GM12878 (cell line): ENCODE results near the gene HTR7. TPM values are rescaled to one million over a fixed set of nuclear protein-coding genes. Genes with fewer than 3 reads are reported as not detected.
A peak's percentile ranks its signal among the peaks of the same experiment; 100 is the strongest.

Experiments used
- ATAC-seq: fragments of 200-7000 bp; cut with Tn5 transposase; 3 replicates; pipeline ENCODE4 v1.9.1; 2020; ENCODE audit warnings: mild to moderate bottlenecking, moderate library complexity
- BruUV-seq: library from RNA; stranded (reverse); fragments of 400-500 nt; replicated peaks from 2 replicates; lab custom pipeline; 2021; lab: Mats Ljungman, UMichigan
- CTCF ChIA-PET: fragments of 300-600 bp; sonication (Branson Sonifier 250); formaldehyde crosslinking; extraction: SDS; loops from one replicate; lab custom pipeline; 2021; ENCODE audit warnings: inconsistent platforms; lab: Yijun Ruan, JAX
- POLR2A ChIA-PET: fragments of 350-600 bp; formaldehyde crosslinking; extraction: SDS; loops from one replicate; lab custom pipeline; 2021; ENCODE audit warnings: inconsistent platforms; lab: Charles Lee
- RAD21 ChIA-PET: fragments of 300-600 bp; sonication (Branson Sonifier 250); formaldehyde crosslinking; loops from one replicate; lab custom pipeline; 2023; ENCODE audit warnings: antibody characterized with exemption; ENCODE audit not compliant: unreplicated experiment; lab: Charles Lee
- SMC1A ChIA-PET: fragments of 300-600 bp; sonication (Branson Sonifier 250); formaldehyde crosslinking; loops from one replicate; lab custom pipeline; 2023; ENCODE audit not compliant: unreplicated experiment, uncharacterized antibody; lab: Charles Lee
- DNase-seq: peaks from one replicate; pipeline ENCODE4 v3.0.0-alpha.2; 2011; ENCODE audit warnings: low read depth, low spot score
- FAIRE-seq: peaks from 3 replicates; lab custom pipeline; 2011; peaks lifted over from hg19 to GRCh38; lab: Jason Lieb, UNC
- H2AFZ ChIP-seq: 2 replicates; pipeline ENCODE4 v1.6.0; 2011; ENCODE audit warnings: low read depth, low read length, control low read depth; ENCODE audit not compliant: control insufficient read depth
- H3K27ac ChIP-seq: 2 replicates; pipeline ENCODE4 v1.5.1; 2011; ENCODE audit warnings: control low read depth; ENCODE audit not compliant: control insufficient read depth, insufficient read depth
- H3K27me3 ChIP-seq, 2 experiments: replicated peaks in 1 of 2; 2 replicates each; pipeline versions ENCODE4 v1.6.0 to v1.6.1; 2011; ENCODE audit warnings: low read length in 1 of 2; ENCODE audit not compliant: control insufficient read depth in 2 of 2, insufficient read depth in 2 of 2
- H3K36me3 ChIP-seq, 2 experiments: 2 replicates each; pipeline ENCODE4 v1.5.1; 2011; ENCODE audit warnings: low read length in 1 of 2; ENCODE audit not compliant: control insufficient read depth in 2 of 2, insufficient read depth in 2 of 2
- H3K4me1 ChIP-seq: 2 replicates; pipeline ENCODE4 v1.6.1; 2011; ENCODE audit warnings: mild to moderate bottlenecking, low read length, moderate library complexity, mixed read lengths; ENCODE audit not compliant: control insufficient read depth, insufficient read depth
- H3K4me2 ChIP-seq: 2 replicates; pipeline ENCODE4 v1.6.0; 2011; ENCODE audit warnings: control low read depth; ENCODE audit not compliant: control insufficient read depth, insufficient read depth
- H3K4me3 ChIP-seq: fragments of 200-600 bp; sonication (generic); 2 replicates; pipeline ENCODE4 v1.5.1; 2016
- H3K79me2 ChIP-seq: 2 replicates; pipeline ENCODE4 v1.6.0; 2011; ENCODE audit warnings: low read length; ENCODE audit not compliant: control insufficient read depth, insufficient read depth
- H3K9ac ChIP-seq: 2 replicates; pipeline ENCODE4 v1.8.0; 2011; ENCODE audit warnings: low read length, control low read depth, mixed read lengths; ENCODE audit not compliant: control insufficient read depth, insufficient read depth
- H3K9me3 ChIP-seq: replicated peaks from 3 replicates; pipeline ENCODE4 v1.5.1; 2011; ENCODE audit warnings: mild to moderate bottlenecking, low read length; ENCODE audit not compliant: control insufficient read depth, insufficient read depth
- H4K20me1 ChIP-seq: 2 replicates; pipeline ENCODE4 v1.6.0; 2011; ENCODE audit not compliant: control insufficient read depth, insufficient read depth
- CHD4 ChIP-seq: fragments of 200-600 bp; sonication (generic); IDR thresholded peaks from 2 replicates; pipeline ENCODE4 v1.6.1; 2016; ENCODE audit warnings: mild to moderate bottlenecking
- EZH2 ChIP-seq: IDR thresholded peaks from 2 replicates; pipeline ENCODE4 v1.6.1; 2012; ENCODE audit warnings: low read depth, mild to moderate bottlenecking, control low read depth, inconsistent platforms, low read length, borderline replicate concordance; ENCODE audit not compliant: control insufficient read depth
- TCF12 ChIP-seq: IDR thresholded peaks from 2 replicates; pipeline ENCODE4 v1.6.1; 2011; ENCODE audit warnings: low read depth, mild to moderate bottlenecking, low read length
- WGBS: methylation state at CpG from one replicate; pipeline ENCODE4 v1.1.6; 2016; ENCODE audit warnings: low lambda C conversion rate; ENCODE audit not compliant: insufficient replicate concordance, insufficient coverage; ENCODE audit errors: missing lambda C conversion rate; 5-methylcytosine and 5-hydroxymethylcytosine counted together
- in situ Hi-C: fragments of 300-500 bp; cut with MboI; formaldehyde crosslinking; loops from 9 replicates; pipeline ENCODE4 v1.14.3; 2018; ENCODE audit warnings: mixed read lengths
- intact Hi-C: fragments of 100-400 bp; cut with micrococcal nuclease; formaldehyde crosslinking; loops from one replicate; pipeline ENCODE4 v1.14.2; 2022; ENCODE audit not compliant: unreplicated experiment
- polyA plus RNA-seq, 11 experiments: library from polyadenylated mRNA; depleted of rRNA in 4 of 11; unstranded in 6 of 11; stranded (reverse) in 5 of 11; fragments of >200 nt; fragmentation: Nextera tagmentation in 4 of 11; fragmentation: Illumina TruSeq in 1 of 11; extraction: Ambion mirVana in 4 of 11; extraction: Trizol in 1 of 11; gene quantifications; 1 replicate in 1 of 11; 2 replicates in 10 of 11; pipeline versions ENCODE4 v1.2.1 to v1.2.3, GENCODE V29; 2011 to 2016; ENCODE audit warnings: inconsistent platforms in 2 of 11, missing spikeins in 2 of 11, low read depth in 1 of 11
- total RNA-seq, 4 experiments: library from RNA; depleted of rRNA in 3 of 4; stranded (reverse); fragments of >200 nt in 3 of 4; fragmentation: Illumina TruSeq in 1 of 4; extraction: Trizol in 1 of 4; gene quantifications; 2 replicates each; pipeline versions ENCODE4 v1.2.1 to v1.2.3, GENCODE V29; 2013 to 2021
- TF ChIP-seq, protein P1 (sequence below): fragments of 450-650 bp; formaldehyde crosslinking; IDR thresholded peaks from 2 replicates; pipeline ENCODE4 v1.4.0; 2022; ENCODE audit warnings: mild to moderate bottlenecking, moderate library complexity
- TF ChIP-seq, protein P2 (sequence below): fragments of 450-650 bp; IDR thresholded peaks from 2 replicates; pipeline ENCODE4 v1.6.1; 2016; ENCODE audit warnings: mild to moderate bottlenecking
- TF ChIP-seq, protein P3 (sequence below): fragments of 450-650 bp; conservative IDR thresholded peaks from 2 replicates; pipeline ENCODE4 v1.6.1; 2017; ENCODE audit warnings: mild to moderate bottlenecking, moderate library complexity

Gene HTR7
- total and polyA plus RNA-seq, 10 of the 15 experiments (the other 5 are each of a cell fraction or from before 2014, with no cell fraction given): 0.01 to 1.3 (median 0.06) TPM; not detected in 4

DNA sequence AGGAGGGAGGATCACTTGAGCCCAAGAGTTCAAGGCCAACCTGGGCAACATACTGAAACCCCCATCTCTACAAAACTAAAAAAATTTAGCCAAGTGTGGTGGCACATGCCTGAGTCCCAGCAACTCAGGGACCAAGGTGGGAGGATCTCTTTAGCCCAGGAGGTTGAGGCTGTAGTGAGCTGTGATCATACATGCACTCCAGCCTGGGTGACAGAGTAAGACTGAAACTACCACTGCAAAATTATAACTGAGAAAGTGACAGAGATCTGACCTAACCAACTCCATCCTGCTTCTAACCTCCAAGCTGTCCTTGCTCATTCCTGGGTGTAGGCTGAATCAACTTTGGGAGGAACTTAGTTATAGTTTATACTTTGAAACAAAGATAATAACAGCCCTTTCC lies 59.4 kb downstream of the HTR7 start:
- no peak for FAIRE-seq
- CTCF ChIA-PET: no interaction called here
- Histone ChIP-seq H3K27ac (no peak overlapping the region), H2AFZ (no peak overlapping the region), H3K4me3 (no peak overlapping the region), H3K9ac (no peak overlapping the region), H3K27me3 (no peaks in the 10 kb centered on the region), H4K20me1 (no peaks in the 10 kb centered on the region), H3K79me2 (no peaks in the 10 kb centered on the region), H3K9me3 (peaks cover 3% of the 10 kb centered on the region; the same call in 1 of the 3 replicates), H3K4me1 (no peaks in the 10 kb centered on the region), H3K36me3 (no peaks in the 10 kb centered on the region), H3K4me2 (no peak overlapping the region)
- in situ Hi-C loops (no loop called here), intact Hi-C loops (loop anchor here (10.0 kb wide), 1 partner anchor 56 kb away; the partner anchor contains the start of gene HTR7)
- RAD21 ChIA-PET: no interaction called here
- no peak for DNase-seq
- POLR2A ChIA-PET: no interaction called here
- BruUV-seq: no TSS peak
- TF ChIP-seq TCF12: no peak
- TF ChIP-seq, protein P1, sequence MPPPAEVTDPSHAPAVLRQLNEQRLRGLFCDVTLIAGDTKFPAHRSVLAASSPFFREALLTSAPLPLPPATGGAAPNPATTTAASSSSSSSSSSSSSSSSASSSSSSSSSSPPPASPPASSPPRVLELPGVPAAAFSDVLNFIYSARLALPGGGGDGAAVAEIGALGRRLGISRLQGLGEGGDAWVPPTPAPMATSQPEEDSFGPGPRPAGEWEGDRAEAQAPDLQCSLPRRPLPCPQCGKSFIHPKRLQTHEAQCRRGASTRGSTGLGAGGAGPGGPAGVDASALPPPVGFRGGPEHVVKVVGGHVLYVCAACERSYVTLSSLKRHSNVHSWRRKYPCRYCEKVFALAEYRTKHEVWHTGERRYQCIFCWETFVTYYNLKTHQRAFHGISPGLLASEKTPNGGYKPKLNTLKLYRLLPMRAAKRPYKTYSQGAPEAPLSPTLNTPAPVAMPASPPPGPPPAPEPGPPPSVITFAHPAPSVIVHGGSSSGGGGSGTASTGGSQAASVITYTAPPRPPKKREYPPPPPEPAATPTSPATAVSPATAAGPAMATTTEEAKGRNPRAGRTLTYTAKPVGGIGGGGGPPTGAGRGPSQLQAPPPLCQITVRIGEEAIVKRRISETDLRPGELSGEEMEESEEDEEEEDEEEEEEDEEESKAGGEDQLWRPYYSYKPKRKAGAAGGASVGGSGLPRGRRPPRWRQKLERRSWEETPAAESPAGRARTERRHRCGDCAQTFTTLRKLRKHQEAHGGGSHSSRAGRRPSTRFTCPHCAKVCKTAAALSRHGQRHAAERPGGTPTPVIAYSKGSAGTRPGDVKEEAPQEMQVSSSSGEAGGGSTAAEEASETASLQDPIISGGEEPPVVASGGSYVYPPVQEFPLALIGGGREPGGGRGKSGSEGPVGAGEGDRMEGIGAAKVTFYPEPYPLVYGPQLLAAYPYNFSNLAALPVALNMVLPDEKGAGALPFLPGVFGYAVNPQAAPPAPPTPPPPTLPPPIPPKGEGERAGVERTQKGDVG (CRISPR knock-in tag): no peak
- SMC1A ChIA-PET: no interaction called here
- ATAC-seq: peak; percentile 89

DNA sequence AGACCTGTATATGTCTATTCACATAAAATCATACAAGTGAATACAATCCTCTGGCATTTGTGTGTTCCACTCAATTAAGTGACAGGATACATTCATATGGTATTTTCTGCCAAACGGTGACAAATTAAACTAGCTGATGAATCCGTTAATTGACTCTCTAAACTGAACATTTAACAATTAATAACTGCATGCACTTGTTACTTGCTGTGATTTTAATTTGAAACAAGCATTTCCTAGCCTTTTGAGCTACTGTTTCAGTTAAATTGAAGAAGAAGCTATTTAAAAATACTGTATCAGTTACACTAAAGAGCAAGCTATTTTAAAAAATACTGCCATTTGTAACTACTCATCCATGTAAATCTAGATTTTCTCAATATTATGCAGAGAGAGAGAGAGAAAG lies 67.4 kb downstream of the HTR7 start:
- no peak for FAIRE-seq
- Histone ChIP-seq H3K27me3 (0 out of 4 replicates have a peak, but pooled peaks cover 0 to 3% of the 10 kb centered on the region in 2 experiments), H3K4me2 (no peak overlapping the region), H3K36me3 (no peaks in the 10 kb centered on the region), H3K27ac (no peak overlapping the region), H3K9me3 (no peaks in the 10 kb centered on the region), H4K20me1 (no peaks in the 10 kb centered on the region), H3K4me3 (no peak overlapping the region), H3K79me2 (no peaks in the 10 kb centered on the region), H3K9ac (no peak overlapping the region), H3K4me1 (no peaks in the 10 kb centered on the region), H2AFZ (no peak overlapping the region)
- intact Hi-C loops: loop anchor here (10.0 kb wide), 1 partner anchor 64 kb away; the partner anchor contains the start of gene HTR7
- 43% methylated on average over 2 of the region's 2 CpGs for WGBS
- ChIA-PET POLR2A (no interaction called here), SMC1A (interaction anchor here (1.0 kb wide), 1 partner anchor 18 kb away, joined by 3 read pairs; no protein-coding TSS in a partner anchor), RAD21 (no interaction called here), CTCF (no interaction called here)
- BruUV-seq: no TSS peak
- ATAC-seq: no peak
- DNase-seq: no peak
- in situ Hi-C loops: no loop called here
- TF ChIP-seq EZH2 (no peak), CHD4 (no peak)
- TF ChIP-seq, protein P2, sequence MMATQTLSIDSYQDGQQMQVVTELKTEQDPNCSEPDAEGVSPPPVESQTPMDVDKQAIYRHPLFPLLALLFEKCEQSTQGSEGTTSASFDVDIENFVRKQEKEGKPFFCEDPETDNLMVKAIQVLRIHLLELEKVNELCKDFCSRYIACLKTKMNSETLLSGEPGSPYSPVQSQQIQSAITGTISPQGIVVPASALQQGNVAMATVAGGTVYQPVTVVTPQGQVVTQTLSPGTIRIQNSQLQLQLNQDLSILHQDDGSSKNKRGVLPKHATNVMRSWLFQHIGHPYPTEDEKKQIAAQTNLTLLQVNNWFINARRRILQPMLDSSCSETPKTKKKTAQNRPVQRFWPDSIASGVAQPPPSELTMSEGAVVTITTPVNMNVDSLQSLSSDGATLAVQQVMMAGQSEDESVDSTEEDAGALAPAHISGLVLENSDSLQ: no peak
- TF ChIP-seq, protein P3, sequence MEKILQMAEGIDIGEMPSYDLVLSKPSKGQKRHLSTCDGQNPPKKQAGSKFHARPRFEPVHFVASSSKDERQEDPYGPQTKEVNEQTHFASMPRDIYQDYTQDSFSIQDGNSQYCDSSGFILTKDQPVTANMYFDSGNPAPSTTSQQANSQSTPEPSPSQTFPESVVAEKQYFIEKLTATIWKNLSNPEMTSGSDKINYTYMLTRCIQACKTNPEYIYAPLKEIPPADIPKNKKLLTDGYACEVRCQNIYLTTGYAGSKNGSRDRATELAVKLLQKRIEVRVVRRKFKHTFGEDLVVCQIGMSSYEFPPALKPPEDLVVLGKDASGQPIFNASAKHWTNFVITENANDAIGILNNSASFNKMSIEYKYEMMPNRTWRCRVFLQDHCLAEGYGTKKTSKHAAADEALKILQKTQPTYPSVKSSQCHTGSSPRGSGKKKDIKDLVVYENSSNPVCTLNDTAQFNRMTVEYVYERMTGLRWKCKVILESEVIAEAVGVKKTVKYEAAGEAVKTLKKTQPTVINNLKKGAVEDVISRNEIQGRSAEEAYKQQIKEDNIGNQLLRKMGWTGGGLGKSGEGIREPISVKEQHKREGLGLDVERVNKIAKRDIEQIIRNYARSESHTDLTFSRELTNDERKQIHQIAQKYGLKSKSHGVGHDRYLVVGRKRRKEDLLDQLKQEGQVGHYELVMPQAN: no peak
